Esophagus muscularis mucosa (tissue), 2 donors: ENCODE measurements around the gene NID2.
A peak's percentile ranks its signal among the peaks of the same experiment; 100 is the strongest.

Experiments used
- POLR2A ChIP-seq: fragments of 450-650 bp; IDR thresholded peaks from one replicate; pipeline ENCODE4 v1.6.1; 2017; ENCODE audit warnings: antibody characterized with exemption, moderate library complexity, mild to moderate bottlenecking, low read depth
- POLR2AphosphoS5 ChIP-seq, 2 donors: sonication (generic); formaldehyde crosslinking; IDR thresholded peaks; one replicate each; pipeline ENCODE4 v1.6.1; 2017; ENCODE audit warnings: antibody characterized with exemption in 2 of 2

- no peak for TF ChIP-seq POLR2A
- TF ChIP-seq POLR2AphosphoS5 (IDR thresholded peaks at IDR 0.05), result peak in 1 of 2 donors; percentile 25
Measured at GRCh38 chr14:52067873-52068614, 815 bp downstream of the NID2 start.
